HTR-8/SVneo (cell line): Measurements from ENCODE around the gene RNF166.
"Not testable (repeated sequence)": the region's sequence is repeated elsewhere in the genome, so short reads cannot be mapped to it uniquely, and the experiment has no call there.

Source experiments
- DNase-seq: peaks from one replicate; pipeline ENCODE4 v3.0.0; 2011; ENCODE audit warnings: low spot score, mixed read lengths; ENCODE audit not compliant: insufficient read length
- FAIRE-seq: peaks from 2 replicates; lab custom pipeline; 2011; peaks lifted over from hg19 to GRCh38; lab: Jason Lieb, UNC

The RNF166 gene

DNA sequence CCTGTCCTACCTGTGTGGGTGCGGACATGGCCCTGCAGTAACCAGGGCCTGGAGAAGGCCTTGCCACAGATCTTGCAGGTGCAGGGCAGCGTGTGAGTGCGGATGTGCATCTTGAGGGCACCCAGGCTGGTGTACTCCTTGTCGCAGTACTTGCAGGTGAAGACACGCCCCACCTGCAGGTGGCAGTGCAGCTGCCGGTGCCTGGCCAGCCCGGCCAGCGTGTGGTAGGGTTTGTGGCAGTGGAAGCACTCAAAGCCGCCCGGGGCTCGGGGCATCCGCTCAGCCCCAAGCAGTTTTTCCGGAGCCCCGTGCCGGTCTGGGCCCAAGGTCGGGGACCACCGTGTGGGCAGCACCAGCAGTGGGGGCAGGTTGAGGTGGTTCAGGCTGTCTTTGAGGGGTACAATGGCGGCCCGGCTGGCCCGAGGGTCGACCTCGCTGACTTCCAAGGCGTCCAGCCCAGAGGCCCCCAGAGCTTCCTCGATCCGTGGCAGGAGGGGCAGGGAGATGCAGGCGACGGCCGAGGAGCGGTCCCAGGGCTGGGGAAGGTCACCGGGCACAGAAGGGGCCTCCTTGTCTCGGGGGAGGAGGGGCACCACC is 25.0 kb downstream of the RNF166 start:
- DNase-seq (no peak), FAIRE-seq (no peak)

DNA sequence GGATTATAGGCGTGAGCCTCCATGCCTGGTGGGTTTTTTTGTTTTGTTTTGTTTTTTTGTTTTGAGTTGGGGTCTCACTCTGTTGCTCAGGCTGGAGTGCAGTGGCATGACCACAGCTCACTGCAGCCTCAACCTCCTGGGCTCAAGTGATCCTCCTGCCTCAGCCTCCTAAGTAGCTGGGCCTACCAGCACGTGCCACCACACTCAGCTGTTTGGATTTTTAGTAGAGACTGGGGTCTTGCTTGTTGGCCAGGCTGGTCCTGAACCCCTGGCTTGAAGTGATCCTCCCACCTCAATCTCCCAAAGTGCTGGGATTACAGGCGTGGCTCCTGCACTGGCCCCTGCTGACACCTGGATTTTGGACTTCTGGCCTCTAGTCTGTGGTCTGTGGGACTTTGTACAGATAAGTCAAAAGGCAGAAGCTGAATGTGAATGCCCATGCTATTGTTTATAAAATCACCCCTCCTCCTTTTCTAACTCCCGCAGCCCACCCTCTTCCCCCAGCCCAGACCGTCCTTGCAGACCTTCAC is 25.6 kb downstream of the RNF166 start:
- DNase-seq (no peak), FAIRE-seq (no peak)

DNA sequence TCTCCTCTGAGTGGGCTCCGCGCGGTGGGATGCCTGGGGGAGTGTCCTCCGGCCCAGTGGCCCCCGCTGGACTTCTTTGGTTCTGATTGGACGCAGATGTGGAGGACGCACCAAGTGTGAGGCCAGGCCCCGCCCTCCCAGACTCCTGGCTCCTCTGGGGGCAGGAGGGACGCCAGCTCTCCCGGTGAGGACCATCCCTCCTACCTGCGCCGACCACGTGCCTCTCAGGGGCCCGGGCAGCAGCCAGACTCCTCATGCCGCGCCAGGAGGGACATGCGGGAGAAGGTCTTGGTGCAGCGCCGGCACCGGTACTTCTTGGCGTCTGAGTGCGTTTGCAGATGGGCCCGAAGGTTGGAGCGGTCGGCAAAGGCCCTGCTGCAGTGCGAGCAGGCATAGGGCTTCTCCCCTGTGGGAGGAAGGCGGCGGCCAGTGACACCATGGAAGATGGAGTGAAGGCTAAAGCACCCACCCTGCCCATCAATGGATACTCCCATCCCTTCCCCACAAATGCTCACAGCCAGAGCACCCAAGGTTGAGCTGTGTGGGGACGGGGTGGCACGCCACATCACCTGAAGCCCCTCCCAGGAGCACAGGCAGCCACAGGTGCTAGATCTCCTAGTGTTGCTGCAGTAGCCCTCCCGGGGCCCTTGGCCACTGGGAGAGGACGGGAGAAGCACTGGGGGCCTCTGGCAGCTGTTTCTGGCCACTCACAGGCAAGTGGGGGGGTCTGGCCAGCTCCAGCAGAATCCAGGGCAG is 27.8 kb downstream of the RNF166 start:
- DNase-seq (no peak), FAIRE-seq (no peak)

DNA sequence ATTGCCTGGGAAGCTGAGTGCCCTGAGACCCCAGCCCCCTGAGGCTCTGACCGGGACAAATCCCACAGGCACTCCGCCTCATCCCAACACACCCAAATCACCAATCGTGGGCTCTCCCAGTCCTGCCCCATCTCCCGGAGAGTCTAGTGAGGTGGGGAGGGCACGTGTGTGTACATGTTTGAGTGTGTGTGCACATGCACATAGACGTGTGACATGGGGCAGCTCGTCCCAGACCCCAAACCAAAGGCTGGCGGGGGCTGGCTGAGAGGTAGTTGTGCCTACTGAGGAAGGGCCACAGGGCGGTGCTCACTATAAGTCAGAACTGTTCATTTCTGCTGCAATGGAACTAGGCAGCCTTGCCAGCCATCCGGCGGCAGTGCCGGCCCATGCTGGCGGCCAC is 28.5 kb downstream of the RNF166 start:
- no peak for DNase-seq
- no peak for FAIRE-seq

DNA sequence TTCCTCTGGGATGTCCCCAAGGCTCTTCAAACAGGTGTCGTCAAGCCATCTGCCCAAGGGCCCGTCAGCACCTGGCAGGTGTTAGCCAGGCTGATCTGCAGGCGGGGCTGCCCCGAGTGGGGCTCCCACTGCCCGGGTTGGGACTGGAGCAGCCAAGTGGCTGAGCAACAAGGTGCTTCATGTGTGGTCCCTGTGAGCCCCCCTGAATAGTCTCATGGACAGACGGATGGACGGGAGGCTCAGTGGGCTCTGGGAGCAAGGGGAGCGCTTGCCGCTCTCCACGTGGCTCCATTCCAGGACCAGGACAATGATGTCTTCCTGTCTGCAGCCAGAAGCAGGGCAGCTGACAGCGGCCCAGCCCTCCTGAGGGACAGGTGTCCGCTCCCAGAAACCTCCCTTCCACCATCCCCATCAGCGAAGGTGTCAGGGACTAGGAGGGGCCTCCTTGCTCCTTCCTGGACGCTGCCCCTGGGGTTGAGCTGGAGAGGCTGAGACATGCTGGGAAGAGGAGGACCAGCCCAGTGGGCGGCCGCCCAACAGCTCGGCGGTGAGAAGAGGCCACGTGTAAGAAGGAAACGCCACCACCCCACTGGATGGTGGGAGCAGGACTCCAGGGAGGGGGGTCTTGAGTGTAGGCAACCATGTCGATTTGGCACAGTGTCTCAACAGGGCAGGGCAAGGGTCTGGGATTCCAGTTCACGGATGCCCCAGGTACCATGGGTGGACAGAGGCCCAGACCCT is 29.5 kb downstream of the RNF166 start:
- no peak for DNase-seq

DNA sequence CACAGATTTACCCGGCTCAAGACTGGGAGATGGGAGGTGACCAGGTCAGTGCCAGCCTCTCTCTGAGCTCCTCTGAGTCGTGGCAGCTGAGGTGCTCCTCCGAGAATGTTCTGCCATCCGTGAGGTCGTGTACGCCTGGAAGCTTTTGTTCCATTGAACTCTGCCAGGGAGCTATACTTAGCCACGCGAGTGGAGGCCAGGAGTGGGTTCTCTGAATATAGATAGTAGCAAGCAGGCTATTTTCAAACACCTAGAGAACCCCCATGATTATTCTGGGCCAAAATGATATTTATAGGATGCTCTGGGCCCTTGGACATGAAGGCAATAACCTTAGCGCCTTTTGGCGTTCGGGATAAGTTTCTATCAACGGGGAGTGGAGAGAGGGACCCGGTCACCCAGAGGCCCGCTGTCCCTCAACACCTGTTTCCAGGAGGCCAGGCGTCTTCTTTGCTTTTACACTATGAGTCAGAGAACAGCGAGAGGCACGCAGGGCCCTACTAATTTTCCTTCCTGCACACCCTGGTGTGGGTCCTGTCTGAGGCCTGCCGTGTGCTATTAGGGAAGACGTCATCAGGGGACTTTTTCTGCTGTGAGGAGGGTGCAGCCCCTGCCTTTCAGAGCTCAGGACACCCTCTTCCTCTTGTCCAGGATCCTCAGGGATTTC is 32.4 kb downstream of the RNF166 start:
- DNase-seq (no peak), FAIRE-seq (no peak)

More for the DNA sequence above, 29.5 kb downstream of the RNF166 start:
- no peak for FAIRE-seq

DNA sequence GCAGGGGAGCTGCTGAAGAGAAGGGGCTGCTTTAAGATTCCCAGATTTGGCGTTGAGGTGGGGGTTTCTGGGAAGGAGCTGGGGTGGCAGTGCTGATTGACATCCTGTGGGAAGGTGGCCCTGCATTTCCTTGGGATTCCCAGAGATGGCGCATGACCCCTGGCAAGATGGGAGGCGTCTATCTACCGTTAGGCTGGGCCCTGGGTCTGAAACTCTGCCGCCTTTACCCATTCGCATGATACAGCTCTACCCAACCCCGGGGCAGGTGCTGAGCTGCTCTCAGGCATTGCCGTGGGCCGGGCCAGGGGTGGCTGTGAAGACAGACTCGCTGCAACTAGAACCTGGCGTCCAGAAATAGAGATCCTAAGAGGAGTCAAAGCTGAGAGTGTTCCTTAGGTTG is 33.4 kb downstream of the RNF166 start:
- DNase-seq (no peak), FAIRE-seq (no peak)

DNA sequence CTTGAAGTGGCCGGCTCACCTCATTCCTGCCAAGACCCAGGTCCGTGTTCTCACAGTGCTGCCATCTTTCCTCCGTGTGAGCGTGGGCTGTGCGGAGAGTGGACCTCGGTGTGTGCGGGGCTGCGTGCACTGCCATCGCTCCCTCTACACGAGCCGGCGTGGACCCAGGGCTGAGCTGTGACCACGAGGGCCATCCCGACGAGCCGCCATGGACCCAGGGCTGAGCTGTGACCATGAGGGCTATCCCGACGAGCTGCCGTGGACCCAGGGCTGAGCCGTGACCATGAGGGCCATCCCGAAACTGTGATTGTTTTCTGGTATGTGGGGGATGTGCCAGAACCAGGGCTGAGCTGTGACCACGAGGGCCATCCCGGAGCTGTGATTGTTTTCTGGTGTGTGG is 34.4 kb downstream of the RNF166 start:
- no peak for FAIRE-seq

DNA sequence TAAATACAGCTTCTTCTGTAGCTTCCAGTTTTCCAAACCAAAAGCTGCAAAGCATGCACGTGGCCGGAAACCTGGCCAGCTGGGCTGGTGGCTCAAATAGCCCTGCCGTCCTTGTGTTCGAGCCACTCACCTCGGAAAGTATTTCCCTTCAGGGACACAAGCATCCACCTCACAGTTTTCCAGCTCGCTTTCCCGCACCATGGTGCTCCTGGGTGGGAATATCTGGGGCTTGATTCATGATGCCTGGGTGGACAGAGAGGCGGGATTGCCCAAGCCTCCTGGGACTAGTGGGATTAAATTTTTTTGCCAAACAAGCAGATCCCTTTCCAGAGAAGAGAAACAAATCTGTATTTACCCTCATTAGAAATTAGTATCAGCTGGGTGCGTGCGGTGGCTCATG is 36.2 kb downstream of the RNF166 start:
- DNase-seq (no peak), FAIRE-seq (no peak)

More for the DNA sequence above, 34.4 kb downstream of the RNF166 start:
- DNase-seq: no peak

DNA sequence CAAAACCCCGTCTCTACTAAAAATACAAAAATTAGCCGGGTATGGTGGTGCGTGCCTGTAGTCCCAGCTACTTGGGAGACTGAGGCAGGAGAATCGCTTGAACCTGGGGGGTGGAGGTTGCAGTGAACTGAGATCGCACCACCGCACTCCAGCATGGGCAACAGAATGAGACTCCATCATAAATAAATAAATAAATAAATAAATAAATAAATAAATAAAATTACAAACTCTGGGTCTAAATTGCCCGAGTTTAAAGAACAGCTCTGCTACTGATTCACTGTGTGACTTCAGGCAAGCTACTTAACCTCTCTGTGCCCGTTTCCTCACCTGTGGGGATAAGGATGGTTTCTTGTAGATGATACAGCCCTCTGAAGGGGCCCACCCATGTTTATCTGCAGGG is 36.7 kb downstream of the RNF166 start:
- DNase-seq, FAIRE-seq: not testable (repeated sequence)

DNA sequence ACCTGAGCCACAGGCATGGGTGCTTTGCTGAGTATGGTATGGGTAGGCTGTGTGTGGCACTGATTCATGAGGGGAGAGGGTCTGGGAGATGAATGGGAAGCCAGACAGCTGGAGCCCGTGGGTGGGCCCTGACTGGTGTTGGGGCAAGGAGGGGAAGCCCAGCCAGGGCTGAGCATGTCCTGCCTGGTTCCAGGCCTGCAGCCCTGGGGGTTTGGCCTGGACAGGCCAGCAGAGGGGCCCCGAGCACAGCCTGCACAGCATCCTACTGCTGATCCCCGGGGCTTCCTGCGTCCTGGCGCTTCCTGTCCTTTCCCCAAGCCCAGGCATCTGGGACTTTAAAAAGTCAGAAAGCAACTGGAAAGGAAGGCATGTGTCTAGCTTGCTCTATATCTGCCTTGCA is 38.7 kb downstream of the RNF166 start:
- DNase-seq: no peak
- no peak for FAIRE-seq

DNA sequence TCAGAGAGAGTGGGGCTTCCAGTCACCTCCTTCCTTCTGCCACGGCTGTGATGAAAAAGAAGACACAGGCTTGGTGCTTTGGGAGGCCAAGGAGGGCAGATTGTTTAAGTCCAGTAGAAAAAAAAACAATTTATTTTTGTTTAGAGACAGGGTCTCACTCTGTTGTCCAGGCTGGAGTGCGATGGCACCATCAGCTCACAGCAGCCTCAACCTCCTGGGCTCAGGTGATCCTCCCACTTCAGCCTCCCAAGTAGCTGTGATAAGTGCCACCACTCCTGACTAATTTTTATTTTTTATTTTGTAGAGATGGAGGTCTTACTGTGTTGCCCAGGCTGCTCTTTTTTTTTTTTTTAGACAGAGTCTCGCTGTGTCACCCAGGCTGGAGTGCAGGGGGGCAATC is 40.6 kb downstream of the RNF166 start:
- FAIRE-seq: no peak
- no peak for DNase-seq

DNA sequence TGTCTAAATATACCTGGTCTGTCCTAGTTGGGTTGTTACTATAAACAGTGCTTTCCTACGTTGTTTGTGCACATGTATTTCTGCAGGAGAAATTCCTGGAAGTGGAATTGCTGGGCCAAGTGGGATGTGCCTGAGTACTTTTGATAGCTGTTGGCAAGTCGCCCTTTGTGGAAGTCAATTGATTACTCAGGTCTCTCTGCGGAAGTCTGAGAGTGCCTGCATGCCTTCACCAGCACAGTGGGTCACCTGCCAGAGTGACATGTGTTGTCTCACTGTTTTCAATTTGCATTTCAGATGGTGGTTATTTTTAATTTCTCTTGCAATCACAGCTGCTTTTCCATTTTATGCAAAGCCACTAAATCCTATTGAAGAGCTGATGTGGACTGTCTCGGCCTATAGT is 41.1 kb downstream of the RNF166 start:
- no peak for FAIRE-seq
- DNase-seq: no peak

DNA sequence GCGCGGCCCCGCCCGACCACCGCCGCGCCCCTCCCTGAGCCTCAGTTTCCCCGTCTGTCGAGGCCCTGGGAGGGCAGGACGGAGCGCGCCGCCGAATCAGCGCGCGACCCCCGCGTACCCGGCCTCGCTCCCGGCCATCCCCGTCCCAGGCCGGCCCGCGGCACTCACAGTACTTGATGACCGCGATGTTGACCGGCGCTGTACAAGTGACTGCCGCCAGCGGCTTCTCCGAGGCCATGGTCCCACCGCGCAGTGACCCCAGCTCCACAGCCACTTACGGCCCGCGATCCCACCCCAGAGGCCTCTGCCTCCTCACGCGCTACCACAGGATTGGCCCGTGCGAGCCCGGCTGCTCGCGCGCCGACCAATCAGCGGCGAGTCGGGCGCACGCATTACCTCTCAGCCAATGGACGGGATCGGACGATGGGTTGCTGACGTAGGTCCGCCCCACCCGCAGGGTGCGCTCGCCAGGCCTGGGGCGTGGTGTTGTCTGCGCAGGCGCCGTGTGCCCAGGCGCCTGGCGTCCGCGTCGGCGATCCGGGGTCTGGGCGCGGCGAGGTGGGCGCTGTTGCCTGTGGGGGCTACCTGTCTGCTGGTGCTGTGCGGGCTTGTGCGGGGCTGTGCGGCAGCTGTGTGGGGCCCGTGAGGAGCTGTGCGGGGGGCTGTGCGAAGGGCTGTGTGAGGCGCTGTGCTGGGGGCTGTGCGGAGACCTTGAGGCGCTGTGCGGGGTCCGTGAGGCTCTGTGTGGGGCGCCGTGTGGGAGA is 43.2 kb downstream of the RNF166 start, which contains the start of gene MVD:
TSS of gene MVD (minus strand) at position 249 of the 764 bp plus-strand sequence. CDS start at position 238, 11 bp downstream.
- DNase-seq (peak; percentile 100), FAIRE-seq (peak; percentile 100)

DNA sequence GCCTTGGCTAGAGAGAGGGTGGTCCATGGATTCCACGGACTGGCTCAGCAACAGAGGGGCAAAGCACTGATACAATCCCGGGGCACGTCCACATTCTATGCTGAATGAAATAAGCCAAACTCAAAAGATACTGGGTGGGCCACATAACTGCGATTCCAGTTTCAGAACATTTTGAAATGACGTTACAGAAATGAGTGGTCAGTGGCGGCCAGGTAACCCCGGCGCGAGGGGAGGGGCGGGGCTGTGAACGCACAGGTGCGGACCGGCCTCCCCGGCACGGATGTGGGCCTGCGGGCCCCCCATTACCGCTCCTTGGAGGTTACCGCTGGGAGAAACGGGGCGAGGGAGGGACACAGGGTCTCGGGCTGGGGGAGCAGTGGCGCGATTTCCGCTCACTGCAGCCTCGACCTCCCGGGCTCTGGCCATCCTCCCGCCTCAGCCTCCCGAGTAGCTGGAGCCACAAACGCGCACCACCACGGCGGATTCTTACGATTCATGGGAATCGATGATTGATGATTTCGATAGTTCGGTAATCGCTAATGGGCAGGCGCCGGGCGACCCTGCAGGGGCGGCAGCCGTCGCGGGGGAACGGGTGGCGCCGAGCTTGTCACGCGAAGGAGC is 43.9 kb downstream of the RNF166 start:
- no peak for FAIRE-seq
- no peak for DNase-seq

DNA sequence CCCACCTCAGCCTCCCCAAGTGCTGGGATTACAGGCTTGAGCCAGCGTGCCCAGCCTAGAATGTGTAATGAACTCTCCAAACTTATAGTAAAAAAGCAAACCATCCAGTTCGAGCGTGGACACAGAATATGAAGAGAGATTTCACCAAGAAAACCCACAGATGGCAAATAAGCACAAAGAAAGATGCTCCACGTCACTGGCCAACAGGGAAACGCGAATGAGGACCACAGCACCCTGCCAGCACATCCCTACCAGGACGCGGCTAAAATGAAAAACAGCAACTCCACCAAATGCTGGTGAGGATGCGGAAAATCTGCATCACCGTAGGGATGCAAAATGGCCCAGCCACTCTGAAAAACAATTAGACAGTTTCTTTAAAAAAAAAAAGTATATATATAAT is 44.7 kb downstream of the RNF166 start:
- no peak for FAIRE-seq
- no peak for DNase-seq

DNA sequence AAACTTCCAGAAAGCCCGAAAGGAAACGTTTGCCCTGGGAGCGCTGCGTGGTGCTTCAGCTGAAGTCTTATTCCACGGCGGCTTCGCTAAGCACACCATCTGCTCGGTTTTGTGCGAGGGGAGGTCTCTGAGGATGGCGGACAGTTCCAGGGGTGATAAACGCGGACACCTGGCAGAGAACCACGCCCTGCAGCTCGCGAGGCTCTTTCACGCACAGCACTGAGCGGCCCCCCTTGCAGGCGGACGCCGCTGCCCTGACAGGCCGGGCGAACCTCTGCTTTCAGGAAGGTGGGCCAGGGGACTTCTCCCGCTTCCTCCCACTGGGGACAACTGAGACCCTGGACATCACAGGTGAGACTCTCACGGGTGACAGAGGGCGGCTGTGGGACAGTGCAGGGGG is 47.0 kb downstream of the RNF166 start:
- DNase-seq (no peak), FAIRE-seq (no peak)

DNA sequence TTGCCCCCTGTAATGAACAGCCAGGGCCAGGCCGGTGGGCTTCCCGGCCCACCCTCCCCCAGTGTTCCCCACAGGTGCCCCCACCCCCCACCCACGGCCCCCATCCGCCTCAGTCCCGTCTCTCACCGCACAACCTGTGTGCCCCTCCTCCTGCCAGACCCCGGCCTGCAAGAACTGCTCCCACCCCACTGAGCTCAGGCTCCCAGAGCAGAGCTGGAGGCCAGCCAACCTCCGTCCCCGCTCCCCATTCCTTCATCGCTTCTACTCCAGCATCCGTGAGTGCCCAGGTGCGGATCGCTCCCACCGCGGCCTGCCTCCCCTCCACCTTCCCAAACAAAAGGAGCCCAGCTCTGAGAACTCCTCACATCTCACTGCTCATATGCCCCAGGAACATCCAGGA is 47.5 kb downstream of the RNF166 start:
- FAIRE-seq (no peak), DNase-seq (no peak)

DNA sequence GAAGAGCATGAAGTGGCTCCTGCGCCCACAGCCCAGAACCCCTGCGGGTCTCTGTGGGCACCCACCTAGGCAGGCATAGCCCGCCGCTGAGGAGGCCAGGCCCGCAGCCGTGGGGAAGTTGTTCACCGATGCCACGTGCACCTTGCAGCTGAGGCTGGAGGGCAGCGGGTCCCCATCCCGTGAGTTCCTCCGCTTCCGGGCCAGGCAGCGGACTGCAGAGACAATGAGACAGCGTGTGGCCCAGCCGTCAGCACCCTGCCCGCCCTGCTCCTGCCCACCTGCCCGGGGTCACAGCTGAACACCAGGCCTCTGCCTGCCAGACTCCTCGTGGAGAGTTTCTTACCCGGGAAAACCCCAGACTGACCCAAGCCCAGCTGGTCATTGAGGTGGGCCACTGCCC is 48.8 kb downstream of the RNF166 start:
- DNase-seq (no peak), FAIRE-seq (no peak)
